ENCODE measurements around the gene B3GALNT2. TPM values are rescaled to one million over a fixed set of nuclear protein-coding genes. Genes with fewer than 3 reads are reported as not detected.

The B3GALNT2 gene
- total RNA-seq, 1 donor from 2014 or later, result 8.5 TPM

DNA sequence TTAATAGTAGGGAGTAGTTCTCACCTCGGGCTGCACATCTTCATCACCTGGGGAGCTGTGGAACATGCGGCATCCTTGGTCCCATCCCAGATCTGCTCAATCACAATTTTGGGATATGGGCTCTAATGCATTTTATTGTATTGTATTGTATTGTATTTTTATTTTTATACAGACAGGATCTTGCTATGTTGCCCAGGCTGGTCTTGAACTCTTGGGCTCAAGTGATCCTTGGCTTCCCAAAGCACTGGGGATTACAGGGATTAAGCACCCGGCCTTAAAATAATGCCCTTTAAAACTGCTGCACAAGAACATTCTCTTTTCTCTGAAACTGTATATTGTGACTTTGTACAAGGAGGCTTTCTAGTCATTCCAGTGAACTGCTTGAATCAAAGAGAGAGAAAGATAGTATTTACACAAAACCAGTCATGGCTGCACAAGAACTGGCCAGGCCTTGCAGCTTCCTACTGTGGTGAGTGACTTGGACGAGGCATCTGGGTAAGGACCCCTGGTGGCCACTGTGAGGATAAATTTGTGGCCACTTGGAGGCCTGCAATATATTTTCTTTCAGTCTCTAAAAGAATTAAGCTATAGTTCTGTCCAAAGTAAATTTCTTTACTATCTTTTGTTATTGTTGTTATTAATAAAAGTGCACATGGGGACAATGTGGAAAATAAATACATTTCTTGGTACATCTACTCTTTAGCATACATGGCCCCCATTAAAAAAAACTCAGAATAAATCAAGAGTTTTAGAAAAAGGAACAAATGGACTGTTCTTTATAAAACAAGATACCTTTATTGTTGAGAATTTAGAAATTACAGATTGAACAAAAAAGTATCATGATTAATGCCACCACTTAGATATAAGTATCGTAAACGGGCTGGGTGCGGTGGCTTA lies 89.0 kb downstream of the B3GALNT2 start:
- intact Hi-C loops (cut with micrococcal nuclease), result loop anchor here (1.0 to 5.0 kb wide), 2 partner anchors 162 to 918 kb away; no protein-coding TSS in a partner anchor

DNA sequence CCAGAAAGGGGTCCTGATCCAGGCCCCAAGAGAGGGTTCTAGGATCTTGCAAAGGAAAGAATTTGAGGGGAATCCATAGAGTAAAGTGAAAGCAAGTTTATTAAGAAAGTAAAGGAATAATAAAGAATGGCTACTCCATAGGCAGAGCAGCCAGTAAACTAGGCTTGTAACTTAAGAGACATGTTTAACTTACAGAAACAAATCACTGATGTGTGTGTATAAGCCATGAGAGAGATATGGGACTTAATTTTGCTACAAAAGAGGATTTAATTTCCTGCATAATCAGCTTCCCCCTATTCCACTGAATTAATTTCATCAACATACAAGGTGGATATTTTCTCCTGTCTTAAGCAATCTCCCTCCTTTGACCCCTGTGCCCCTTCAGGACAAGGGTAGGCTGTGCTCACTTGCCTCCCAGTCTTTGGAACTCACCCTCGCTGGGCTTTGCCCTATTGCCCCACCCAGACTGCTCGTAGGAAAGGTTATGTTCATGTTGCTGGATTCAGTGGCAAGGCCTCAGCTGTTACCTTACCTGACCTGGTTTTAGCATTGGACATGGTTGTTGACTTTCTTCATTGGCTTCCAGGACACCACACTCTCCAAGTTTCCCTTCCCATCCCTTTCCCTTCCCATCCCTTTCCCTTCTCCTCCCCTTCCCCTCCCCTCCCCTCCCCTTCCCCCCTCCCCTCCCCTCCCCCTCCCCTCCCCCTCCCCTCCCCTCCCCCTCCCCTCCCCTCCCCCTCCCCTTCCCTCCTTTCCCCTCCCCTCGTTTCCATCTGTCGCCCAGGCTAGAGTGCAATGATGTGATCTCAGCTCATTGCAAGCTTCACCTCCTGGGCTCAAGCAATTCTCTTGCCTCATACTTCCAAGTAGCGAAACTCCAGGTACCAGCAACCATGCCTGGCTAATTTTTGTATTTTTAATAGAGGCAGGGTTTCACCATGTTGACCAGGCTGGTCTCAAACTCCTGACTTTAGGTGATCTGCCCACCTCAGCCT lies 92.5 kb downstream of the B3GALNT2 start:
- intact Hi-C loops (cut with micrococcal nuclease), result no loop called here

DNA sequence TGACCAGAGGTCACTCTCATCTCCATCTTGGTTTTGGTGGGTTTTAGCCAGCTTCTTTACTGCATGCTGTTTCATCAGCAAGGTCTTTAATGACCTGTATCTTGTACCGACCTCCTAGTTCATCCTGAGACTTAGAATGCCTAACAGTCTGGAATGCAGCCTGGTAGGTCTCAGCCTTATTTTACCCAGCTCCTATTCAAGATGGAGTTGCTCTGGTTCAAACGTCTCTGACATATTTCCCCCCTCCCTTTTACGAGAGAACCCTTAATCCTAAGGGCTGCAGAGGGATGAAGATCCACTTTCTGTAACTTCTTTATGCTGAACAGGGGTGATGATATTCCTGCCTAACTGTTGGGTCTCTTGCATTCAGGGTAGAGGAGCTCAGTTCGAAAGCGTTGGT lies 93.8 kb downstream of the B3GALNT2 start:
- intact Hi-C loops (cut with micrococcal nuclease), result no loop called here

DNA sequence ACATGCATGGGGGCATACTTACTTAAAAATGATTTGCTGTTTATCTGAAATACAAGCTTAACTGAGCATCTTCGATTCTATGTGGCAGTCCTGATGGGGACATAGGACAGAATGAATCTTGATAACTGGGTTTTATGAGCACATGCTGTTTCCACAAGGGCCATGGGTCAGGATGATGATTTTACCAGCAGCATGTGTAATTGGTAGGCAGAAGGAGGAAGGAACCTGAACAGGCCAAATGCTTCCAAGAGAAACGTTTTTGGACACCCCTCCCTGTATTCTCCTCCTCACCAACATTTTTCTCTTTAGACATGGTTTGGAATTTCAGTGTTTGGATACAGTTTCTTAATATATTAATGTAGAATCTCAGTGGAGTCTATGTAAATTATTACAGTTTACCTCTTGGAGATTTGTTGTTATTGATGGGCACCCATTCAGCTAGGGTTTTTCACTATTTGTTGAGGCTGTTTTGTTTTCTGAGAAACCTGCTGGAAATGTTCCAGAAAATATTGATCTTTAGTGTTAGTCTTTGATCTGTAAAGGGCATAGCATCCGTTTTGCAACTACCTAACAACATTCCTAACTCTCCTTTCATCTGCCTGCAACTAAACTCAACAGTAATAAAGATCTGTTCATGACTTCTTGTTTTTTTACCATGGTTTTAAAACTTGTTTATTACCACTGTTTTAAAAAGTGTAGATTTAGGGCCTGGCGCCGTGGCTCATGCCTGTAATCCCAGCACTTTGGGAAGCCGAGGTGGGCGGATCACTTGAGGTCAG lies 95.0 kb downstream of the B3GALNT2 start:
- intact Hi-C loops (cut with micrococcal nuclease), result no loop called here

DNA sequence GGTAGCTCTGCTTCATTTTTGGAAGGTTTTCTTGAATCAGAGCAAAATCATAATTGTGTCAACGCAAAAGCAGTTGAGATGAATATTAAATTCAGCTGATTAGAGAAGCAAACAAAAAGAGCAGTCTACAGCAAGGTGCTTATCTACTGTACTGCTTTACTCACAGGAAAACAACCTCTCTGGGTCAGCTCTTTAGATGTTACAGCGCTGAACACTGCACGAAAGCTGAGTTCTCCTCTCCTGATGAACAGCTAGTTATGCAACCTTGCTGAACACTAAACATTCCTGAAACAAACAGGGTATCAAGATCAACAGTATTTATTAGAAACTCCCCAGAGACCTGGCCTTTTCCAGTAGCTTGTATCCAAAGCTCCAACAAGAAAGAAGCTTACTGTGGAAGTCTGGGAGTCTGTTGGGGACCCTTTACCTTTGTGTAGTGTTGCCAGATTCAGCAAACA lies 95.7 kb downstream of the B3GALNT2 start:
- intact Hi-C loops (cut with micrococcal nuclease), result no loop called here

DNA sequence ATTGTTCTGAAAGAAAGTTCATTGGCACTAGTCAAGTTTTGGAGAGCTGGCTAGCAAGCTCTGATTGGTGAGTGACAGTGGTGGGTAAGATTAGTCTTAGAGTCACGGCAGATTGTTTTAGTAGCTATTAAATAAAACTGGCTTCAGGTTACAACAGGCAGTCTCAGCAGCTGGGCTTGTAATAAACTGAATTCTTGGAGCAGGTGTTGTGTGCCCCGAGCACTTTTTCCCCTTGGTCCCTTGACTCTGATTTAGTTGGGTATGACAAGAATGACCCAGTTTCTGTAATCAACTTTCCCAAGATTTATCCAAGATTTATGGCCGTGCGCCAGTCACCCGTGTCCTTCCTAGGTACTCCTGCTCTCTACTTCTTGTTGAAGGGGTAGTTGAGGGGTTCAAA lies 96.8 kb downstream of the B3GALNT2 start:
- intact Hi-C loops (cut with micrococcal nuclease), result no loop called here

DNA sequence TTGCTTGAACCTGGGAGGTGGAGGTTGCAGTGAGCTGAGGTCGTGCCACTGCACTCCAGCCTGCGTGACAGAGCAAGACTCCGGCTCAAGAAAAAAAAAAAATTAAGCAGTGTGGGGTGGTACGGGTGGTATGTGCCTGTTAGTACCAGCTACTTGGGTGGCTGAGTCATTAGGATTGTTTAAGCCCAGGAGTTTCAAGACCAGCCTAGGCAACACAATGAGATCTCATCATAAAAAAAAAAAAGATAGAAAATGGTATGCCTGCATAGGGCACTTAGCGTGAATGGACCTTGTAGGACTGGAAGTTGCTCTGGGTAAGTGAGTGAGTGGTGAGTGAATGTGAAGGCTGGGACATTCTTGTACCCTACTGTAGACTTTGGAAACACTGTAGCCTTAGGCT lies 100.1 kb downstream of the B3GALNT2 start:
- intact Hi-C loops (cut with micrococcal nuclease), result no loop called here

DNA sequence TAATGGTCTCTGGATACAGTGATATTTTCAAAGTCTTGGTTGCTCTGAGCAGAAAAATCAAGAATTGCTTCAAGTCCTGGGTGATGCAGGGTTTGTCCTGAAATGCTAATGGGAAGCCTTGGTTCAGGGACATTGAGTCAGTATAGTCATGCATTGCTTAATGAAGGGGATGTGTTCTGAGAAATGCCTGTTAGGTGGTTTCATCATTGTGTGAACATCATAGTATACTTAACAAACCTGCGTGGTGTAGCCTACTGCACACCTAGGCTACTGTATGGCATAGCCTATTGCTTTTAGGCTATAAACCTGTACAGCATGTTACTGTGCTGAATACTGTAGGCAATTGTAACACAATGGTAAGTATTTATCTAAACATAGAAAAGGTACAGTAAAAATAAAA lies 100.7 kb downstream of the B3GALNT2 start:
- intact Hi-C loops (cut with micrococcal nuclease), result no loop called here

DNA sequence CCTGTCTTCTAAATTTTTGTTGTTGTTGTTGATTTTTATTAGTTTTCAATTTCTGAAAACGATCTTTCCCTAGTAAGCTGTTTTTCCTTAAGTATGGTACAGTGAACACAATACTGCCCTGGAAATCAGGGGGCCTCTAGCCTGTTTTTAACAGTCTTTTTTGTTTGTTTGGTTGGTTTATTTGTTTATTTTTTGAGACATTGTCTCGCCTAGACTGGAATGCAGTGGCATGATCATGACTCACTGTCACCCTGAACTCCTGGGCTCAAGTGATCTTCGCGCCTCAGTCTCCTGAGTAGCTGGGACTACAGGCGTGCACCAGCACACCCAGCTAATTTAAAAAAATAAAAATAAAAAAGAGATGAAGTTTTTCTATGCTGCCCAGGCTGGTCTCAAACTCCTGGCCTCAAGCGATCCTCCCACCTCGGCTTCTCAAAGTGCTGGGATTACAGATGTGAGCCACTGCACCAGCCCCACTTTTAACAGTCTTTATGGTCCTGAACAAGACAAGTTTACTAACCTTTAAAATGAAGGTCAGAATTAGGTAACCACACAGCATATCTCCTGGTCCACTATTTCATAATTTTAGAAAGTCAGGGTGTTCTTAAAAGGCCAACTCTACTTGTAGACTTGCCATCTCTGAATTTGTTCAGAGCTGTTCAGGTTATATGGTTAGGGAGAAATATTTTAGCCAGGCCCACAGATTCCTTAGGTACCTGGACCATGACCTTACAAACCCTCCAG lies 101.6 kb downstream of the B3GALNT2 start:
- intact Hi-C loops (cut with micrococcal nuclease), result no loop called here

DNA sequence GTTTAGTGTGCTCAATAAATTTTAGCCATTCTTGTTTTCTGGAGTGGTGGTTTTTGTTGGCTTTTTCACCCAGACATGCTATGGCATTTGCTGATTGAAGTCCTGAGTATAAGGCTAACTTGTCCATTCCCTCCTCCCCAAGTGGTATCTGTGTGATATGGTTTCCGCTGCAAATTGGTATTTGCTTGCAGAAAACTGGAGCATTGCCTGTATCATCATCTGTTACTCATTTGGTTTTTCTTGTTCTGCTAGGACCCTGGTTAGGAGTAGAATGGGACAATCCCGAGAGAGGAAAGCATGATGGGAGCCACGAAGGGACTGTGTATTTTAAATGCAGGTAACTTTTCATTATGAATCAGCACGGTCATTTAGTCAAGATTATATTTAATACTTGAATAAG lies 103.0 kb downstream of the B3GALNT2 start:
- intact Hi-C loops (cut with micrococcal nuclease), result no loop called here

Other genes starting within 250 kb of the B3GALNT2 start
- 40.8 and 44.0 TPM in 2 replicates for gene ARID4B, start 176.3 kb downstream of the B3GALNT2 start, total RNA-seq
- 24.5 and 30.1 TPM in 2 replicates for gene GGPS1, start 175.9 kb downstream of the B3GALNT2 start, total RNA-seq
- 25.1 and 28.2 TPM in 2 replicates for gene TBCE, start 137.0 kb downstream of the B3GALNT2 start, total RNA-seq
- 0.93 and 1.8 TPM in 2 replicates for gene GNG4, start 145.3 kb upstream of the B3GALNT2 start, total RNA-seq

All from T-helper 2 cell treated with Interferon-gamma antibody and Interleukin-4, amounts not matched to agents 100 ng/mL and 5 ng/mL, for 36 hours (primary cell).